GM19099 (cell line): Measurements from ENCODE around the gene TXN2.

ENCODE experiments used
- POLR2A ChIP-seq: IDR thresholded peaks from 3 replicates; pipeline ENCODE4 v1.6.1; 2011; ENCODE audit warnings: low read depth; ENCODE audit not compliant: insufficient read length; ENCODE audit errors: extremely low read depth

Gene TXN2

GRCh38 chr22:36452250-36452977 lies 29.0 kb downstream of the TXN2 start:
- TF ChIP-seq POLR2A: no peak

GRCh38 chr22:36449596-36450175 lies 31.8 kb downstream of the TXN2 start:
- no peak for TF ChIP-seq POLR2A

- no peak for TF ChIP-seq POLR2A
Observed at GRCh38 chr22:36447632-36448031, 33.8 kb downstream of the TXN2 start.

GRCh38 chr22:36445158-36445668 lies 36.2 kb downstream of the TXN2 start:
- TF ChIP-seq POLR2A: no peak

- TF ChIP-seq POLR2A: no peak
Observed at GRCh38 chr22:36443198-36443770, 38.2 kb downstream of the TXN2 start.

GRCh38 chr22:36442506-36443197 lies 38.8 kb downstream of the TXN2 start:
- TF ChIP-seq POLR2A: no peak

- TF ChIP-seq POLR2A: no peak
Observed at GRCh38 chr22:36440429-36441002, 40.9 kb downstream of the TXN2 start.

GRCh38 chr22:36439481-36440271 lies 41.8 kb downstream of the TXN2 start:
- no peak for TF ChIP-seq POLR2A

- no peak for TF ChIP-seq POLR2A
Observed at GRCh38 chr22:36435516-36436415, 45.7 kb downstream of the TXN2 start.

GRCh38 chr22:36433318-36434231 lies 47.9 kb downstream of the TXN2 start:
- no peak for TF ChIP-seq POLR2A

GRCh38 chr22:36432592-36433317 lies 48.7 kb downstream of the TXN2 start:
- no peak for TF ChIP-seq POLR2A

GRCh38 chr22:36431977-36432376 lies 49.5 kb downstream of the TXN2 start:
- TF ChIP-seq POLR2A: no peak
